GM06990 (cell line): ENCODE data around the gene TTK.

ENCODE experiments used
- DNase-seq: peaks from one replicate; pipeline ENCODE4 v3.0.0-alpha.2; 2011; ENCODE audit not compliant: insufficient read length; ENCODE audit errors: extremely low read depth
- H3K27me3 ChIP-seq: replicated peaks from 2 replicates; pipeline ENCODE4 v1.6.0; 2011; ENCODE audit warnings: low read length; ENCODE audit not compliant: control insufficient read depth, insufficient read depth
- H3K36me3 ChIP-seq: 2 replicates; pipeline ENCODE4 v1.5.1; 2011; ENCODE audit warnings: low read length; ENCODE audit not compliant: control insufficient read depth, insufficient read depth
- H3K4me3 ChIP-seq: replicated peaks from 2 replicates; pipeline ENCODE4 v1.5.1; 2011; ENCODE audit warnings: low read depth, mild to moderate bottlenecking, control low read depth, low read length
- CTCF ChIP-seq: IDR thresholded peaks from 2 replicates; pipeline ENCODE4 v1.5.1; 2011; ENCODE audit warnings: low read length, control low read depth, mild to moderate bottlenecking, inconsistent platforms; ENCODE audit not compliant: insufficient read depth, poor library complexity, severe bottlenecking

The TTK gene

GRCh38 chr6:80077067-80077466 is 72.6 kb downstream of the TTK start:
- no peak for TF ChIP-seq CTCF
- Histone ChIP-seq H3K4me3 (no peak overlapping the region), H3K36me3 (no peaks in the 10 kb centered on the region), H3K27me3 (no peaks in the 10 kb centered on the region; the same call in none of the 2 replicates)
- DNase-seq: no peak

GRCh38 chr6:80088637-80089036 is 84.2 kb downstream of the TTK start:
- Histone ChIP-seq H3K36me3 (no peaks in the 10 kb centered on the region), H3K27me3 (no peaks in the 10 kb centered on the region), H3K4me3 (no peak overlapping the region)
- no peak for TF ChIP-seq CTCF
- DNase-seq: no peak

- no peak for TF ChIP-seq CTCF
- H3K4me3 ChIP-seq: no peak overlapping the region
- no peaks in the 10 kb centered on the region for H3K27me3 ChIP-seq
- H3K36me3 ChIP-seq: no peaks in the 10 kb centered on the region
- DNase-seq: no peak
Measured at GRCh38 chr6:80091506-80091905, 87.1 kb downstream of the TTK start.
